ENCODE data around the gene MKNK2.

DNA sequence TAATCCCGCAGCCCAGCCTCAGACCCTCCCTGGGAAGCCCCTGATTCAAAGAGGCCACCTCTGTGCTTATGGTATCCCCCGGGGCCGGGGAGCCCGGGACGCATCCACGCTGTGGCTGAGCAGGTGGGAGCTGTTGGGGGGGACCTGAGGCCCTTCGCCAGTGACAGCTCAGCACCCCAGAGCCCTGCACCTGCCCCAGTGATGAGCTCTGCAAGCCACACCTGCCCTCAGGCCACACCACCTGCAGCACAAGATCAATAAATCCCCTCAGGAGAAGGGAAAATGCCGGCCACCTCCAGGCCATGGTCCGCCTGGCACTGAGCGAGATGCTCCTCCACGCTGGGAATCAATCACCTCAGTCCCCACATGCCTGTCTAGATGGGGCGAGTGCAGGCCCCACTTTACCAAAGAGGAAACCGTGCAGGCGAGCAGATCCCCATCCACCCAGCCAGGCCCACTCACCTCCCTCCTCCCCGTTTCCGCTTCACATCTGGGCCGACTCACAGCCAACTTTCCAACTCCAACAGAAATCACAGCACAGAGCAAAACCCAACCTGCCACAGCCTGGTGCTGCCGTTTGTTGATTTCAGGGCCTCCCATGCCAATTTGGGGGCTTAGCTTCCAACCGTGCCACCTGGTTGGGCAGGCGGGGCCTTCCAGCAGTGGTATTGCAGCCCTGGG, 32.3 kb upstream of the MKNK2 start:
- TF ChIP-seq, protein P1, sequence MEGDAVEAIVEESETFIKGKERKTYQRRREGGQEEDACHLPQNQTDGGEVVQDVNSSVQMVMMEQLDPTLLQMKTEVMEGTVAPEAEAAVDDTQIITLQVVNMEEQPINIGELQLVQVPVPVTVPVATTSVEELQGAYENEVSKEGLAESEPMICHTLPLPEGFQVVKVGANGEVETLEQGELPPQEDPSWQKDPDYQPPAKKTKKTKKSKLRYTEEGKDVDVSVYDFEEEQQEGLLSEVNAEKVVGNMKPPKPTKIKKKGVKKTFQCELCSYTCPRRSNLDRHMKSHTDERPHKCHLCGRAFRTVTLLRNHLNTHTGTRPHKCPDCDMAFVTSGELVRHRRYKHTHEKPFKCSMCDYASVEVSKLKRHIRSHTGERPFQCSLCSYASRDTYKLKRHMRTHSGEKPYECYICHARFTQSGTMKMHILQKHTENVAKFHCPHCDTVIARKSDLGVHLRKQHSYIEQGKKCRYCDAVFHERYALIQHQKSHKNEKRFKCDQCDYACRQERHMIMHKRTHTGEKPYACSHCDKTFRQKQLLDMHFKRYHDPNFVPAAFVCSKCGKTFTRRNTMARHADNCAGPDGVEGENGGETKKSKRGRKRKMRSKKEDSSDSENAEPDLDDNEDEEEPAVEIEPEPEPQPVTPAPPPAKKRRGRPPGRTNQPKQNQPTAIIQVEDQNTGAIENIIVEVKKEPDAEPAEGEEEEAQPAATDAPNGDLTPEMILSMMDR (IDR thresholded peaks at IDR 0.05) = no peak
- TF ChIP-seq POLR2A (IDR thresholded peaks at IDR 0.05) = no peak

All from lower leg skin (tissue), 3 donors.